Large intestine (tissue), 3 donors: ENCODE results near the gene BCAN. TPM values are rescaled to one million over a fixed set of nuclear protein-coding genes. Genes with fewer than 3 reads are reported as not detected.
A peak's percentile ranks its signal among the peaks of the same experiment; 100 is the strongest.

Experiments
- DNase-seq, 2 donors: peaks; one replicate each; pipeline versions ENCODE4 v3.0.0 to v3.0.0-alpha.2; 2013
- H3K27ac ChIP-seq: one replicate; pipeline ENCODE4 v1.5.1; 2013; ENCODE audit warnings: low read length
- H3K27me3 ChIP-seq: 2 replicates; pipeline ENCODE4 v1.6.1; 2013; ENCODE audit warnings: low read length; ENCODE audit not compliant: control insufficient read depth, insufficient read depth
- H3K36me3 ChIP-seq: 2 replicates; pipeline ENCODE4 v1.6.1; 2013; ENCODE audit warnings: low read length; ENCODE audit not compliant: control insufficient read depth, insufficient read depth
- H3K4me1 ChIP-seq: one replicate; pipeline ENCODE4 v1.6.1; 2013; ENCODE audit warnings: low read length; ENCODE audit not compliant: control insufficient read depth, insufficient read depth
- H3K4me3 ChIP-seq: one replicate; pipeline ENCODE4 v1.5.1; 2013; ENCODE audit warnings: low read length
- H3K9me3 ChIP-seq: one replicate; pipeline ENCODE4 v1.6.1; 2013; ENCODE audit warnings: mild to moderate bottlenecking, low read depth, low read length, moderate library complexity; ENCODE audit not compliant: control insufficient read depth
- WGBS: methylation state at CpG from one replicate; pipeline ENCODE4 v1.1.5; 2013; ENCODE audit warnings: low lambda C conversion rate; ENCODE audit not compliant: insufficient coverage; 5-methylcytosine and 5-hydroxymethylcytosine counted together
- polyA plus RNA-seq: library from polyadenylated mRNA; unstranded; fragments of 120-200 nt; gene quantifications from one replicate; pipeline ENCODE4 v1.2.1, GENCODE V29; 2013

The BCAN gene
- polyA plus RNA-seq, 1 donor, result 12.1 TPM

- no CpG with 5 or more reads among the region's 23 CpGs for WGBS
- peak; percentile 82 to 86 for DNase-seq
- H3K27ac ChIP-seq, result no peak overlapping the region
- H3K4me3 ChIP-seq, result no peak overlapping the region
- no peaks in the 10 kb centered on the region for H3K9me3 ChIP-seq
- H3K36me3 ChIP-seq, result no peaks in the 10 kb centered on the region
- H3K4me1 ChIP-seq, result peaks cover 52% of the 10 kb centered on the region
- H3K27me3 ChIP-seq, result peaks cover 4% of the 10 kb centered on the region
These were observed 47.4 kb downstream of the BCAN start for GRCh38 chr1:156689035-156689952.

GRCh38 chr1:156689953-156690674 is 48.2 kb downstream of the BCAN start:
- no peak for DNase-seq
- no peaks in the 10 kb centered on the region for H3K9me3 ChIP-seq
- H3K36me3 ChIP-seq, result no peaks in the 10 kb centered on the region
- no peak overlapping the region for H3K4me3 ChIP-seq
- H3K4me1 ChIP-seq, result peaks cover 57% of the 10 kb centered on the region
- no CpG with 5 or more reads among the region's 10 CpGs for WGBS
- H3K27ac ChIP-seq, result no peak overlapping the region
- H3K27me3 ChIP-seq, result no peaks in the 10 kb centered on the region

- Histone ChIP-seq H3K27me3 (no peaks in the 10 kb centered on the region), H3K27ac (no peak overlapping the region)
These were observed 48.7 kb downstream of the BCAN start for GRCh38 chr1:156690675-156691036.

GRCh38 chr1:156691191-156691590 is 49.3 kb downstream of the BCAN start:
- Histone ChIP-seq H3K9me3 (no peaks in the 10 kb centered on the region), H3K27ac (no peak overlapping the region), H3K27me3 (no peaks in the 10 kb centered on the region), H3K36me3 (no peaks in the 10 kb centered on the region), H3K4me3 (no peak overlapping the region), H3K4me1 (peaks cover 57% of the 10 kb centered on the region)
- WGBS, result no CpG with 5 or more reads among the region's 10 CpGs
- no peak for DNase-seq

More at GRCh38 chr1:156690675-156691036, 48.7 kb downstream of the BCAN start:
- H3K4me3 ChIP-seq, result no peak overlapping the region
- no peak for DNase-seq
- no peaks in the 10 kb centered on the region for H3K9me3 ChIP-seq
- peaks cover 57% of the 10 kb centered on the region for H3K4me1 ChIP-seq
- WGBS, result no CpG with 5 or more reads among the region's 8 CpGs
- H3K36me3 ChIP-seq, result no peaks in the 10 kb centered on the region

GRCh38 chr1:156691665-156692440 is 49.9 kb downstream of the BCAN start:
- WGBS, result no CpG with 5 or more reads among the region's 20 CpGs
- Histone ChIP-seq H3K4me3 (no peak overlapping the region), H3K9me3 (no peaks in the 10 kb centered on the region), H3K4me1 (peaks cover 57% of the 10 kb centered on the region), H3K36me3 (no peaks in the 10 kb centered on the region), H3K27ac (no peak overlapping the region), H3K27me3 (no peaks in the 10 kb centered on the region)
- DNase-seq, result peak in 1 of 2 donors; percentile 68

GRCh38 chr1:156692441-156692924 is 50.6 kb downstream of the BCAN start:
- Histone ChIP-seq H3K27me3 (no peaks in the 10 kb centered on the region), H3K27ac (peak overlapping the region; percentile 53), H3K36me3 (no peaks in the 10 kb centered on the region), H3K9me3 (no peaks in the 10 kb centered on the region), H3K4me1 (peaks cover 57% of the 10 kb centered on the region), H3K4me3 (no peak overlapping the region)
- DNase-seq, result no peak
- WGBS, result no CpG with 5 or more reads among the region's 13 CpGs

GRCh38 chr1:156692925-156693847 is 51.3 kb downstream of the BCAN start:
- DNase-seq, result peak; percentile 83 to 89
- 43% methylated on average over 1 of the region's 16 CpGs for WGBS
- H3K4me1 ChIP-seq, result peaks cover 57% of the 10 kb centered on the region
- H3K36me3 ChIP-seq, result no peaks in the 10 kb centered on the region
- no peaks in the 10 kb centered on the region for H3K27me3 ChIP-seq
- no peaks in the 10 kb centered on the region for H3K9me3 ChIP-seq
- peak overlapping the region; percentile 53 for H3K27ac ChIP-seq
- H3K4me3 ChIP-seq, result no peak overlapping the region

- peak in 1 of 2 donors; percentile 77 for DNase-seq
- Histone ChIP-seq H3K36me3 (no peaks in the 10 kb centered on the region), H3K27me3 (no peaks in the 10 kb centered on the region), H3K4me1 (peaks cover 55% of the 10 kb centered on the region), H3K27ac (peak overlapping the region; percentile 41), H3K4me3 (no peak overlapping the region), H3K9me3 (no peaks in the 10 kb centered on the region)
- WGBS, result 80% methylated on average over 1 of the region's 12 CpGs
These were observed 52.2 kb downstream of the BCAN start for GRCh38 chr1:156693848-156694689.

- Histone ChIP-seq H3K4me3 (no peak overlapping the region), H3K27ac (peak overlapping the region; percentile 34), H3K27me3 (no peaks in the 10 kb centered on the region), H3K9me3 (no peaks in the 10 kb centered on the region), H3K4me1 (peaks cover 51% of the 10 kb centered on the region), H3K36me3 (no peaks in the 10 kb centered on the region)
- 100% methylated on average over 1 of the region's 5 CpGs for WGBS
- no peak for DNase-seq
These were observed 52.7 kb downstream of the BCAN start for GRCh38 chr1:156694690-156694962.
